Putamen (tissue), 1 donor: Measurements from ENCODE around the gene ELL3.
"Not testable (repeated sequence)": the region's sequence is repeated elsewhere in the genome, so short reads cannot be mapped to it uniquely, and the experiment has no call there.

Experiments used
- DNase-seq: peaks from one replicate; pipeline ENCODE4 v3.0.0-alpha.2; 2016; ENCODE audit warnings: low spot score

Gene ELL3, protein sequence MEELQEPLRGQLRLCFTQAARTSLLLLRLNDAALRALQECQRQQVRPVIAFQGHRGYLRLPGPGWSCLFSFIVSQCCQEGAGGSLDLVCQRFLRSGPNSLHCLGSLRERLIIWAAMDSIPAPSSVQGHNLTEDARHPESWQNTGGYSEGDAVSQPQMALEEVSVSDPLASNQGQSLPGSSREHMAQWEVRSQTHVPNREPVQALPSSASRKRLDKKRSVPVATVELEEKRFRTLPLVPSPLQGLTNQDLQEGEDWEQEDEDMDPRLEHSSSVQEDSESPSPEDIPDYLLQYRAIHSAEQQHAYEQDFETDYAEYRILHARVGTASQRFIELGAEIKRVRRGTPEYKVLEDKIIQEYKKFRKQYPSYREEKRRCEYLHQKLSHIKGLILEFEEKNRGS

DNA sequence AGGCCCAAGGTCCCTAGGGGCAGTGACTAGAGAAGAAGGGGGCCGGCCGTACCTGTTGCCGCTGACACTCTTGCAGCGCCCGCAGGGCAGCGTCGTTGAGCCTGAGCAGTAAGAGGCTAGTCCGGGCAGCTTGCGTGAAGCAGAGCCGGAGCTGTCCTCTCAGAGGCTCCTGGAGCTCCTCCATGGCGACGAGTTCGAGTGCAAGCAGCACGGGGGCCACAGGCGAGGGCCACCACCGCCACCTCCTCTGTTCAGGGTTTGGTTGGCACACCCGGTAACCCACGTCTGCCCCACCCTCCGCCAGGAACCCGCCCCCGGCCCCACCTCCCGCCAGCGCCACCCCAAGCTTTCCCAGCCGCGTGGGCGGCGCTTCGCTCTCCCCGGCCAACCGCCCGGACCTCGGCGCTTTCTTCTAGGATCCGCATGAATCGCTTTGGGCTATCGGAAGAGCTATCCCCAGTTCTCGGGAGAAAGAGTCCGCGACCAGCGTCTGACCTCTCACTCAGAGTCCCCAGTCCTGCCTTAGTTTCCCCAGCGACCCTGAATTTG lies at the start of gene ELL3:
TSS of gene ELL3 (minus strand) at position 249 of the 549 bp plus-strand sequence. CDS start at position 184, 65 bp downstream.
- no peak for DNase-seq

DNA sequence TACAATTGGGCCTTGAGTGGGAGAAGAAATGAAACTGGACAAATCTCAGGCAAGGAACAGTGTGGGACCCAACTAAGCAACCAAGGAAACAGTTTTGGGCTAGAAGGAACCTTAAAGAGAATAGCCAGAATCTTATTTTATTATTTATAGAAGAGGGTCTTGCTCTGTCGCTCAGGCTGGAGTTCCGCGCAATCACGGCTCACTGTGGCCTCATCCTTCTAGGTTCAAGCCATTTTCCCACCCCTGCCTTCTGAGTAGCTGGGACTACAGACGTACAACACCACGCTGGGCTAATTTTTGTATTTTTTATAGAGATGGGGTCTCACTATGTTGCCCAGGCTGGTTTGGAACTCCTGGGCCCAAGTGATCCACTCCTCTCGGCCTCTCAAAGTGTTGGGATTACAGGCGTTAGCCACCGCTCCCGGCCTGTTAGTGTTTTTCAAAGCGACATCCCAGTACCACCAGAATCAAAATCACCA lies 49.3 kb upstream of the ELL3 start:
- DNase-seq, result no peak

DNA sequence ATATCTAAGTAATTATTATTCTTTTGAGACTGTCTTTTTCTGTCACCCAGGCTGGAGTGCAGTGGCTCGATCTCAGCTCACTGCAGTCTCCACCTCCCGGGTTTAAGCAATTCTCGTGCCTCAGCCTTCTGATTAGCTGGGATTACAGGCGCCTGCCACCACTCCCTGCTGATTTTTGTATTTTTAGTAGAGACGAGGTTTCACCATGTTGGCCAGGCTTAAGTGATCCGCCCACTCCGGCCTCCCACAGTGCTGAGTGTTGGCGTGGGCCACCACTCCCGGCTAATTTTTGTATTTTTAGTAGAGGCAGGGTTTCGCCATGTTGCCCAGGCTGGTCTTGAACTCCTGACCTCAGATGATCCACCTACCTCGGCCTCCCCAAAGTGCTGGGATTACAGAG lies 48.5 kb upstream of the ELL3 start:
- not testable (repeated sequence) for DNase-seq

DNA sequence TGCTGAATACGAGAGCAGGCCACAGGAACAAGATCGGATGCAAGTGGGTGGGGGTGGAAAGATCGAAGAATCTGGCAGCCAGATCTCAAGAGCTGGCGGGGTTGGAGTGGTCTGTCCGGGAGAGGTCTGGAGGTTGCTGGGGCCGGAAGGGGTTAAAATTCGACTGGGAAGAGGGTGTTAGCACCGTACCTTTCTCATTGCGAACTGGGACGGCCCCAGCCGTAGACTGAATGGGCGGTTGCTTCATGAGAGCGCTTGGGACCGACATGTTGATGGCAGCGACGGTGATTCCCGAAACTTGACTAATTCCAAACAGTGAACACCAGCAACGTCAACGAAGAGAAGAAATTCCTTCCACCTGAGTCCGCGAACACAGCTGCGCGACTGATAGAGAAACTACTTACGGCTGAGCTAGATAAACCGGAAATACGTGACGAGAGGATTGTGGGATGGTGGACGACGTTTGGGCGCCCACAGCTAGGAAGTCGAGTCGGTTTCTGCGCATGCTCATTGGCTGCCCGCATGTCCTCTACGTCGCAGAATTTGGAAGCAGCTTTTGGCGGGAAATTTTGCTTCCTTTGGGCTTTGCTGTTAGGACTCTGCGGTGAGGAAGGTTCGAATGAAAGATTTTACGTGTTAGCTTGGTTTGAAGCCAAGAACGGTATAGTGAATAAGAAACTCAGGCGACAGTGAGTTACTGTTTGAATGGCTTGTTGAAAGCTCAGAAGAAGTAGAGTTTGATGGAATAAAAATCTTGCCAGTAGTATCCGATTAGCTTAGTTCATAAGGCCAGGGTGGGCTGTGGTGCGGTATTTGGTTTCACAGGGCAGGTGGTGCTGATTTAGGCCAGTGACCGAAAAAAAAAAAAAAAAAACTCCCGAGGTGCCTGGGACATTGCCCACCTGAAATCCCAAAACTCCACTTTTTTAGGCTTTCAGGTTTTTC lies 47.8 kb upstream of the ELL3 start, which contains the start of gene MFAP1:
TSS of gene MFAP1 (minus strand) at position 389 of the 945 bp plus-strand sequence. CDS start at position 268, 121 bp downstream.
- DNase-seq, result peak; percentile 97

DNA sequence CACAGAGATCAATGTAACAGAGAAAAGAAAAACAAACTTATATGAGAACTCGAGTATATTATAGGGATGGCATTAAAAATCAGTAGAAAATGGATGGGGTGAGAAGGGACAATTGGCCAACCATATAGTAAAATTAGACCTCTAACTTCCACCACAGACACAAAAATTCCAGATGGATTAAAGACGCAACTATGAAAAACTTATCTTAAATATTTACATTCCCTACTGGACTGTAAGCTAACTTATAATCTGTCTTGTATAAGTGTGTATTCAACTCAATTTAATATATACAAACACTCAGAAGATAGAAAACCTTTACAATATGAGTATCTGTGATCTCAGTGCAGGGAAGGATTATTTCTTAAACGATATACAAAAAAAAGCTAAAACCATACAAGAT lies 44.7 kb upstream of the ELL3 start:
- no peak for DNase-seq

DNA sequence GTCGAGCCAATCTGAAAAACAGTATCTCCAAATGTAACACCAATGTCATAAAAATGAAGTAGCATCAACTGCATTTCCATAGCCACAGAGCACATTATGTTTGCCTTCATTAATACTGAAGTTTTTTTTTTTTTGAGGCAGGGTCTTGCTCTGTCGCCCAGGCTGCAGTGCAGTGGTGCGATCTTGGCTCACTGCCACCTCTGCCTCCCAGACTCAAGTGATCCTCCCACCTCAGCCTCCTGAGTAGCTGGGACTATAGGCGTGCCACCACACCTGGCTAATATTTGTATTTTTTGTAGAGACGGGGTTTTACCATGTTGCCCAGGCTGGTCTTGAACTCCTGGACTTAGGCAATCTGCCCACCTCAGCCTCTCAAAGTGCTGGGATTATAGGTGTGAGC lies 38.3 kb upstream of the ELL3 start:
- not testable (repeated sequence) for DNase-seq

DNA sequence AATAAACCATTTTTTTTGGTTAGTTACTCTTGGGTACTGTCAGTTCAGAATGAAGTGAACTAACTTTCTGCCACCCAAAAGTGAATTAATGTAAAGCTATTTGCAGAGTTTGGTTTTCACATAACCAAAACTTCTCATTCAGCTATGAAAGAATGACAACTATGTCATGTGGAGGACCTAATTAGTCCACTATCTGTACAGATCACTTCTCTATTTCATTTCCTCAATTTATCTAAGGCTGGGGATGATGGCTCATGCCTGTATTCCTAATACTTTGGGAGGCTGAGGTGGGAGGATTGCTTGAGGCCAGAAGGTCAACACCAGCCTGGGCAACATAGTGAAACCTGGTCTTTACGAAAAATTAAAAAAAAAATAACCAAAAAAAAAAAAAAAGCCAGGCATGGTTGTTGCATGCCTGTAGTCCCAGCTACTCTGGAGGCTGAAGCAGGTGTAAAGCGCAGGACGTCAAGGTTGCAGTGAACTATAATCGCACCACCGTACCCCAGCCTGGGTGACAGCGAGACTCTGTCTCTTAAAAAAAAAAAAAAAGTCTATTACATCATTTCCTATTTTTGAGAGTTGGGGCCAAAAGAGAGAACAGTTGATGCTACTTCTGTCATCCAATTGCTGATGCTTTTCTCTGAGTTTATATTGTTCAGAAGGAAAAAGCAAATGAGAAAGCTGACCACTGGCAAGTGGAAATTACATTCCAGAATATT lies 32.4 kb upstream of the ELL3 start:
- DNase-seq, result no peak

DNA sequence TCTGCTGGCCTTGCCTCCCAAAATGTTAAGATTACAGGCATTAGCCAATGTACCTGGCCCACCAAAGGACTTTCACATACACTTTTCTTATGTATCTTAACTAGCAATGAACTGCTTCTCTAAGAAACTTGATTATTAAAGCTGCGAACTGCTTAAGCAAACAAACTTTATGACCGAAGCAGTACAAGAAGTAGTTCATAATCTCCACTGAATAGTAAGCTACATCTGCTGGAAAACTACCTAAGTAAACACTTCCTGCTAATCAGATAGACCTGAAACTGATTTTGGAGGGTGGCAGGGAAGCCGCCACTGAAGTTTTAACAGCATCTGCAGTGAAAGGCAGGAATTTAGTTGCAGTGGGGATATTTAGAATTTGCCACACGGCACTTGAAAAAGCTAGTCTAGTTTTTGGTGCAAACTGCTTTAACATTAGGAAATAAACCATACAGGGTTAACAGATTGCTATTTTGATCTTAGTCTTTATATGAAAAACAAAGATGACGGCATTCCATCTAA lies 31.7 kb upstream of the ELL3 start:
- no peak for DNase-seq

DNA sequence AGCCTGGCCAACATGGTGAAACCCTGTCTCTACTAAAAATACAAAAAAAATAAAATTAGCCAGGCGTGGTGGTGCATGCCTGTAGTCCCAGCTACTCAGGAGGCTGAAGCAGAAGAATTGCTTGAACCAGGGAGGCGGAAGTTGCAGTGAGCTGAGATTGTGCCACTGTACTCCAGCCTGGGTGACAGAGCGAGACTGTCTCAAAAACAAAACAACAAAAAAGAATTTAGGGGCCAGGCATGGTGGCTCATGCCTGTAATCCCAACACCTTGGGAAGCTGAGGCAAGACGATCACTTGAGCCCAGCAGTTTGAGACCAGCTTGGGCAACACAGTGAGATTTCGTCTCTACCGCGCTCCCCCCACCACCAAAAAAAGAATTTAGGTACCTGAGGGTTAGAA lies 25.9 kb upstream of the ELL3 start:
- not testable (repeated sequence) for DNase-seq

DNA sequence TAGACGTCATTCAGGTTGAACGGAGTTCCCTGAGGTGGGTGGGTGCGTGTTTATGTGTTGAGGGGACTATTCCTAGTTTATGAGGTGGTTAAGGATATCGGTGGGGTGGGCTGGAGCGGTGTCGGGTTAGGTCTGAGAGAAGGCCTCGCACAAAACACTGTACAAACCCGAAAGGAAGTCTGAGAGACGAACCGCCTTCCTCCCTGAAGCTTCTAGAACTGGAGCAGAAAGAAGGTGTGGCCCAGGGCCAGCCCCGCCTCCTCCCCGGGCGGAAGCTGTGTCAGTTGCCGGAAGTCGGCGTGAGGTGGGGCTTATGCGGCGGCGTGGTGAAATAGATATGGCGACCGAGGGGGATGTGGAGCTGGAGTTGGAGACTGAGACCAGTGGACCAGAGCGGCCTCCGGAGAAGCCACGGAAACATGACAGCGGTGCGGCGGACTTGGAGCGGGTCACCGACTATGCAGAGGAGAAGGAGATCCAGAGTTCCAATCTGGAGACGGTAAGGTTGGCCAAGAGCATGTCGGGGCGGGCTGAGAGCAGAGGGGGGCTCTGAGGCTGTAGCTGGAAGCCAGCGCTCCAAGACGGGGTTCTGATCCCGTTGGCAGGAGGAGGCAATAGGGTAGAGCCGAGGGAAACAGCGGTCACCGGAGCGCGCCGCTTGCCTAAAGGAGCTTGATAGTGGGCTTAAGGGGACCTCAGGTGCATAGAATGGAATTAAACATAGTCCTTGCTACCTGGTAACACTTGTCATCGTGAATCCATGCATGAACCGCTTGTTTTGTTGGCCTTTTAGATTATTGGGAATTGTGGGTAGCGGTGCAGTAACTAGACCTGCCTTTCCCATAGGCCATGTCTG lies 23.7 kb upstream of the ELL3 start, which contains the start of gene HYPK:
TSS of gene HYPK (plus strand) at position 314 of the 856 bp plus-strand sequence. CDS start at position 338, 24 bp downstream.
- peak; percentile 94 for DNase-seq

DNA sequence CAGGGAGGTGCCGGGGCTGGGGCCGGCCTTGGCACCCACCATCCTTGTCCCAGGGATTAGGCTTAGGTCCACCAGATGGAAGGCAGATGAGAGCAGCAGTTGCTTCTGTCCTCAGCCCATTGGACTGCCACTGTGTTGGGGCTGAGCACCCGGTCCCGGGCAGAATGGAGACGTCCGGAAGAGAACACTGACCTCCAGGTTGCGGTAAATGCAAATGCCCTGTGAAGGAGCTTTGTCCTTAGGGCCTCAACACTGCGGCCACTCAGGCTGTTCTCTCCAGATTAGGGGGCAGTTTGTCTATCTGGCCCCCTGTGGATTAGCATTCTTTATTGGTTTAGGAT lies 23.1 kb upstream of the ELL3 start, which contains the start of gene SERINC4:
TSS of gene SERINC4 (minus strand) at position 276 of the 341 bp plus-strand sequence. CDS start at position 42, 234 bp downstream.
- DNase-seq, result no peak

DNA sequence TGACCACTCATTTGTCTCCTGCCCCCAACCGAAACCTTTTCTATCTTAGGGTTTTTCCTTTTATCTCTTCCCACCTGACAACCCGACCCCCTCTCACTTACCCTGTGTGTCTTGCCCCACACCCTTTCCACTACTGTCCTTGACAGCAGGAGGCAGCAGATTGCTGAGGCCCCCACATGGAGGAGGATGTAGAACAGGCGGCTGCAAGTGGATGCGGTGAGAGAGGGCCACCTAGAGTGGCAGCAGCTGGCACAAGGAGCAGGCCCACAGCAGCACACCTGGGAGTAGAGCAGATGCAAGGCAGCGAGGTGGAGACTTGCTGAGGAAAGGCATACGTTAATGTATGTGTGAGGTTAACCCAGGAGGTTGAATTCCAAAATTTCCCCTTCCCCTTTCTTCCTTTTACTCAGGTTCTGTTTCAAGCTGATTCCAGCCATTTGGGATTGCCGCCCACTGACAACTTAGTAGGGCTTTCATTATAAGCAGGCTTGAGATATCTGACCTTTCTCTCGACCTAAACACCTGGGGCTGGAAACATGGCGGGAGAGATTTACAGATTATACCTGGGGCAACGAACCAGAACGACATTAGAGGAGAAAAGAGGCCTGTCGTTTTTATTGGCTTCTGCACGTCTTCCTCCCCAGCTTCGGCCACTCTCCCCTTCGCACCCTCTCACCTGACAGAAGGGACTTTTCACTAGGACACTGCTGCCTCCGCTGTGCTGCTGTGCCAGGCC lies 22.6 kb upstream of the ELL3 start:
- DNase-seq, result no peak

DNA sequence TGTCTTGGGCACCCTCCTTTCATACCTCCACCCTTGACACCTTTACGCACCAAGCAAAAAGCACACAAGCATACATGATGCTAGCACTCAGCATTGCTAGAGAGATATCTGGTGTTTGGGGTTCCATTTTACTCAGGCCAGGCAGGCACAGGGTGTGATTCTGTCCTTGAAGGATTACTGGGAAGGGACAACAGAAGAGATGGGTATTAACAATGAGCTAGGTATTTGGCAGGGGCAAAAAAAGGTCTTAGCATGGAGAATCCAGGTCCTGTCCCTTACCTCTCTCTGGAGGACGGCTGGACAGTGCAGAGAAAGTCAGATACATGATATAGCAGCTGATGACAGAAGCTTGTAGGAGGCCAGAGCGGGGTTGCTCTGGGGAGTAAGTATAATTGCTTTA lies 19.8 kb upstream of the ELL3 start:
- no peak for DNase-seq

DNA sequence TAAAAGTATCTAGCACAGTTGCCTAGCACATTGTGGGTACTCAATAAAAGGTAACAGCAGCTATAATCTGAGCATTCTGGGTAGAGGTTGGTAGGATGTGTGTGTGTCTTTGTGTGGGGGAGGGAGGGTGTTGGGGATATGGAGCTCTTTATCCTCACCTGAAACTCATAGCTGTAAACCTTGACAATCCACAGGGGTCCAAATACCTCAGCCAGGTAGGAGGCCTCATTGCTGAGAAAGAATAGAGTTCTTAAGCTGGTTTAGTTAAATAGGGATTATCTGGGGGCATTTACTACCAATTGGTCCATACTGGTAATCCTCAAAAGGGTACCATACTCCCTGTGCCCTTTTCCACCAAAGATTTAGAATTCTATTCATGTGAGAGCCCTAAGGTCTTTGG lies 19.2 kb upstream of the ELL3 start:
- DNase-seq, result no peak

DNA sequence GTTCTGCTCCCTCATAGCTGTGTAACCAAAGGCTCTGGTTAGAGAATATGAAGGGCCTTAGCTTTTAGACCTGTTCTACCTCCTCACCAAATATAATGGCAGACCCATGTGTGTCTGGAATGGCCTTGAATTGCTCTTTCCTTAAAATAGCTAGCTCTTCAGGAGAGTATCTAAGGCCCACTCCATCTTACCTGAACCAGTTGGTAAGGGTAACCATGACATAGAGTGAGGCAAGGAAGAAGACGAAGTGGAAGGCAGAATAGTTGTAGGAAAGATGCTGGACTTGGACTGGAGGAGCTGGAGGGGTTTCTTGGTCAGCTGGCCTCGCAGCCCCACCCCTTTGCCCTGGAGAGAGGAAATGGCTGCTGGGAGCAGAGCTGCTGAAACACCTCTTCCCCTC lies 18.4 kb upstream of the ELL3 start:
- no peak for DNase-seq

DNA sequence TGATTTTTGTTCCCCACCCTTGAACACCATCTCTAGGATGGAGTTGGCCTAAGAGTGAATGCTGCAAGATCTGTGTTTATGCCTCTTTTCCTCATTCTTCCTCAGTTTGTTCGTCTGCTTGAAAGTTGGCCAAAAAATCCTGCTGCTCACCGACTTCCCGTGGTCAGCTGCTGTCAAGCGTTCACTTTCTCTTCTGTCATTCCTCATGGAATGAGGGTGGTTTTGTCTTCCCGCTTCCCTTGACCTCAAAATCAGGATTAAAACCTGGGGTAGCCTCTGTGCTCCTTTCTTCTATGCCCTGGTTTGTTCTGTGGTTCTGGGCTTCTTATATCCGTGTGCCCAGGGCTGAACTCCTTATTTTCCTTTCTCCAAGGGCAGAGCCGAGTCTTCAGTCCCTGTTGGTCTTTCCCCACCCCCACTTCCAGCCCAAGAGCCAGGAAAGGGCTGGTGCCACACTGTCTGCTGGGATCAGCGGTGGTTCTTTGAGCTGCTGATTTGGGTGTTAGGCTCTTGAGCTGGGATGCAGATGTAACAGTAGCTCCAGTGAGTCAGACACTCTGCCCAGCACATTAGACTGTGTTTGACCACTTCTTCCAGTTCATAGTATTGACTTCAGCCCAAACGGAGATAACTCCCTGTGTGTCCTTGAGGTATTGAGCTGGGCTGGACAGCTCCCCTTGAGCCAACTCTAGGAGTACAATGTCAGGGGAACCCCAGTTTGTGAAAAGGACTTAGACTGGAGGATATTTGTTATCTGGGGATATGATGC lies 17.7 kb upstream of the ELL3 start:
- no peak for DNase-seq

DNA sequence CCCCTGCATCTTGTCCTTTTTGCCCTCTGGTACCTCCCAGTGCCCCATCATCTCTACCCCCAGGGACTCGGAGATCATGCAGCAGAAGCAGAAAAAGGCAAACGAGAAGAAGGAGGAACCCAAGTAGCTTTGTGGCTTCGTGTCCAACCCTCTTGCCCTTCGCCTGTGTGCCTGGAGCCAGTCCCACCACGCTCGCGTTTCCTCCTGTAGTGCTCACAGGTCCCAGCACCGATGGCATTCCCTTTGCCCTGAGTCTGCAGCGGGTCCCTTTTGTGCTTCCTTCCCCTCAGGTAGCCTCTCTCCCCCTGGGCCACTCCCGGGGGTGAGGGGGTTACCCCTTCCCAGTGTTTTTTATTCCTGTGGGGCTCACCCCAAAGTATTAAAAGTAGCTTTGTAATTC lies 16.9 kb upstream of the ELL3 start:
- no peak for DNase-seq

DNA sequence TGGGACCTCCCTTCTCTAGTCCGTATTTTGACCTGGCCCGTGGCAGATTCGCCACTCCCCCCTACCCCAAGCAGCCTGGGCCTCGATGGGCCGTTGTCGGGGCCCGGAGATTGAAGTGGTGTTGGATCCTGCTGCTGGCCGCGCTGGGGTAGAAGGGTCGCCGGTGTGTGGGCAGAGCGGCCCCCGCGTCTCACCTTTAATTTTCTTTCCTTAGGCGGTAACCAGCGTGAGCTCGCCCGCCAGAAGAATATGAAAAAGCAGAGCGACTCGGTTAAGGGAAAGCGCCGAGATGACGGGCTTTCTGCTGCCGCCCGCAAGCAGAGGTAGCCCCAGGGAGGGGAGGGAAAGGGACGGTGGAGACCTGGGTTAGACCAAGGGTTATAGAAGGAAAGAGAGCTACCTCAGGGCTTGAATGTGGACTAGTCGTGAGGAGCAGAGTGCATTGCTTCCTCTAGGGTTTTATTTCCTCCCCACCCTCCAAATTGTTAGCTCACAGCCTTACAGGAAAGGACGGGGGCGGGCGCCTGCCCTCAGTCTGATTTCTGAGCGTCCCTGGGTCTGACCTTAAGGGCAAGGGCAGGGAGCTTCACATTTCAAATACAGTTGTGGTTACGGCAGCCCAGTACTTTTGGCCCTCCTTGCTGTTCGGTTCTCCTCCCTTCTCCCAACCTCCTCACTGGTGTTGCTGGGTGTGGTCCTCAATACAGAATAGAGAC lies 16.2 kb upstream of the ELL3 start:
- DNase-seq, result no peak
